Peyer's patch (tissue), 4 donors: Measurements from ENCODE around the gene GARIN5A.

Experiments used
- POLR2A ChIP-seq, 2 donors: fragments of 450-650 bp; IDR thresholded peaks; one replicate each; pipeline ENCODE4 v1.5.1; 2017; ENCODE audit warnings: antibody characterized with exemption in 2 of 2, mild to moderate bottlenecking in 2 of 2, moderate library complexity in 2 of 2
- TF ChIP-seq, protein P1 (sequence below), 6 experiments: fragments of 450-650 bp in 4 of 6; fragments of 200-600 bp in 2 of 6; sonication (generic) in 1 of 6; IDR thresholded peaks; one replicate each; pipeline ENCODE4 v1.5.1; 2017 to 2019; ENCODE audit warnings: antibody characterized with exemption in 6 of 6, mild to moderate bottlenecking in 3 of 6, moderate library complexity in 1 of 6

- no peak for TF ChIP-seq POLR2A (IDR thresholded peaks at IDR 0.05)
- TF ChIP-seq, protein P1, sequence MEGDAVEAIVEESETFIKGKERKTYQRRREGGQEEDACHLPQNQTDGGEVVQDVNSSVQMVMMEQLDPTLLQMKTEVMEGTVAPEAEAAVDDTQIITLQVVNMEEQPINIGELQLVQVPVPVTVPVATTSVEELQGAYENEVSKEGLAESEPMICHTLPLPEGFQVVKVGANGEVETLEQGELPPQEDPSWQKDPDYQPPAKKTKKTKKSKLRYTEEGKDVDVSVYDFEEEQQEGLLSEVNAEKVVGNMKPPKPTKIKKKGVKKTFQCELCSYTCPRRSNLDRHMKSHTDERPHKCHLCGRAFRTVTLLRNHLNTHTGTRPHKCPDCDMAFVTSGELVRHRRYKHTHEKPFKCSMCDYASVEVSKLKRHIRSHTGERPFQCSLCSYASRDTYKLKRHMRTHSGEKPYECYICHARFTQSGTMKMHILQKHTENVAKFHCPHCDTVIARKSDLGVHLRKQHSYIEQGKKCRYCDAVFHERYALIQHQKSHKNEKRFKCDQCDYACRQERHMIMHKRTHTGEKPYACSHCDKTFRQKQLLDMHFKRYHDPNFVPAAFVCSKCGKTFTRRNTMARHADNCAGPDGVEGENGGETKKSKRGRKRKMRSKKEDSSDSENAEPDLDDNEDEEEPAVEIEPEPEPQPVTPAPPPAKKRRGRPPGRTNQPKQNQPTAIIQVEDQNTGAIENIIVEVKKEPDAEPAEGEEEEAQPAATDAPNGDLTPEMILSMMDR (IDR thresholded peaks at IDR 0.05): no peak
These were observed 46.2 kb upstream of the GARIN5A start for GRCh38 chr19:50522881-50523280.
